OCI-LY7 (cell line): ENCODE results near the gene SLC25A21. TPM values are rescaled to one million over a fixed set of nuclear protein-coding genes. Genes with fewer than 3 reads are reported as not detected.

Source experiments
- BruUV-seq: library from RNA; stranded (reverse); fragments of 400-500 nt; replicated peaks from 2 replicates; lab custom pipeline; 2021; lab: Mats Ljungman, UMichigan
- CTCF ChIA-PET: fragments of 300-600 bp; sonication (Branson Sonifier 250); formaldehyde crosslinking; loops from one replicate; lab custom pipeline; 2022; ENCODE audit warnings: antibody characterized with exemption; ENCODE audit not compliant: unreplicated experiment; lab: Charles Lee
- POLR2A ChIA-PET: fragments of 300-600 bp; sonication (Branson Sonifier 250); formaldehyde crosslinking; loops from one replicate; lab custom pipeline; 2022; ENCODE audit warnings: antibody characterized with exemption; lab: Charles Lee
- DNase-seq: peaks from one replicate; pipeline ENCODE4 v3.0.0-alpha.2; 2015; ENCODE audit warnings: low spot score
- H2AFZ ChIP-seq: fragments of 200-600 bp; sonication (generic), shearing (Covaris generic); 2 replicates; pipeline ENCODE4 v1.6.1; 2014; ENCODE audit warnings: mild to moderate bottlenecking, antibody characterized with exemption, low read length, moderate library complexity
- H3K27ac ChIP-seq: fragments of 200-600 bp; sonication (generic); 2 replicates; pipeline ENCODE4 v1.5.1; 2014; ENCODE audit warnings: mixed run types, low read depth, mild to moderate bottlenecking, moderate library complexity, low read length, inconsistent platforms; ENCODE audit not compliant: poor library complexity, severe bottlenecking
- H3K36me3 ChIP-seq: fragments of 200-600 bp; sonication (generic); 2 replicates; pipeline ENCODE4 v1.6.1; 2014; ENCODE audit warnings: mild to moderate bottlenecking, antibody characterized with exemption, low read length, moderate library complexity, mixed read lengths; ENCODE audit not compliant: insufficient read depth
- H3K4me1 ChIP-seq: fragments of 200-600 bp; sonication (generic); 2 replicates; pipeline ENCODE4 v1.5.1; 2014; ENCODE audit warnings: mild to moderate bottlenecking, low read length; ENCODE audit not compliant: insufficient read depth, poor library complexity, severe bottlenecking
- H3K4me2 ChIP-seq: fragments of 200-600 bp; sonication (generic); 2 replicates; pipeline ENCODE4 v1.6.1; 2014; ENCODE audit warnings: mild to moderate bottlenecking, low read length
- H3K4me3 ChIP-seq: fragments of 200-600 bp; sonication (generic); 2 replicates; pipeline ENCODE4 v1.5.1; 2014; ENCODE audit warnings: mild to moderate bottlenecking, low read depth, low read length; ENCODE audit not compliant: poor library complexity, severe bottlenecking
- H3K79me2 ChIP-seq: fragments of 200-600 bp; sonication (generic); 2 replicates; pipeline ENCODE4 v1.6.1; 2016; ENCODE audit warnings: low read depth, mild to moderate bottlenecking, low read length, moderate library complexity, mixed read lengths; ENCODE audit not compliant: insufficient read depth
- H3K9me2 ChIP-seq: fragments of 200-600 bp; sonication (generic); 2 replicates; pipeline ENCODE4 v1.6.1; 2016; ENCODE audit warnings: mild to moderate bottlenecking, low read length, mixed read lengths; ENCODE audit not compliant: insufficient read depth
- H3K9me3 ChIP-seq: fragments of 200-600 bp; sonication (generic); 2 replicates; pipeline ENCODE4 v1.6.1; 2014; ENCODE audit warnings: mild to moderate bottlenecking, mixed run types, low read length, mixed read lengths
- H4K20me1 ChIP-seq: fragments of 200-600 bp; sonication (generic); 2 replicates; pipeline ENCODE4 v1.6.1; 2014; ENCODE audit warnings: mild to moderate bottlenecking, antibody characterized with exemption, low read length, moderate library complexity, mixed read lengths; ENCODE audit not compliant: insufficient read depth
- EZH2phosphoT487 ChIP-seq: fragments of 200-600 bp; sonication (generic); IDR thresholded peaks from 2 replicates; pipeline ENCODE4 v1.6.1; 2018; ENCODE audit warnings: low read depth, borderline replicate concordance, mild to moderate bottlenecking, mixed run types, antibody characterized with exemption, low read length, moderate library complexity, mixed read lengths
- intact Hi-C: fragments of 100-400 bp; cut with micrococcal nuclease; formaldehyde crosslinking; loops from one replicate; pipeline ENCODE4 v1.10.0; 2022; ENCODE audit not compliant: unreplicated experiment
- total RNA-seq, 2 experiments: library from RNA; depleted of rRNA in 1 of 2; stranded (reverse); fragments of >200 nt in 1 of 2; shearing (Covaris generic) in 1 of 2; gene quantifications; 2 replicates each; pipeline ENCODE4 v1.2.3, GENCODE V29; 2014 to 2022
- TF ChIP-seq, protein P1 (sequence below): fragments of 200-600 bp; sonication (generic); conservative IDR thresholded peaks from 2 replicates; pipeline ENCODE4 v1.5.1; 2014; ENCODE audit warnings: mild to moderate bottlenecking, antibody characterized with exemption, low read length, moderate library complexity, mixed read lengths

Gene SLC25A21
- total RNA-seq, 2 experiments from 2014 or later: not detected

DNA sequence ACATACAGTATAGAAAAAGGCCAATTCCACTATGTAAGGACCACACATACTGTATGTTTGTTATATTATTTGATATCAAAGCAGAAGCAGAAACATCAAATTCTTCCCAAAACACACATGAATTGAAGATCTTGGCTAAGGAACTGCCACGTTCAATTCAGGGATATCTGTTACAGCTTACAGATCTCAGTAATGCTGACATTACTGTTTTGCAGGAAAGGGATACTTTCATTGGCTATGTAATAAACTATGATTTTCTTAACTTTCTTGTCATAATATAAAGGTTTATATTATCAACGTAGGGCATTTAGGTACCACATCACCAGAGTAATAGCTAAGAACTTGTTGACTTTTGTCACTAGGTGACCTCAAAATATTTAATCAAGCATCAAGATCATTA lies 362.2 kb downstream of the SLC25A21 start:
- intact Hi-C loops: no loop called here
- CTCF ChIA-PET: no interaction called here
- POLR2A ChIA-PET: interaction anchor here (0.6 to 1.0 kb wide), 3 partner anchors 12 to 312 kb away, joined by 3 to 4 read pairs (median 4); no protein-coding TSS in a partner anchor
- H3K4me1 ChIP-seq: no peaks in the 10 kb centered on the region
- H2AFZ ChIP-seq: no peak overlapping the region
- no TSS peak for BruUV-seq
- H4K20me1 ChIP-seq: no peaks in the 10 kb centered on the region
- no peaks in the 10 kb centered on the region for H3K9me2 ChIP-seq
- no peak for TF ChIP-seq EZH2phosphoT487
- TF ChIP-seq, protein P1, sequence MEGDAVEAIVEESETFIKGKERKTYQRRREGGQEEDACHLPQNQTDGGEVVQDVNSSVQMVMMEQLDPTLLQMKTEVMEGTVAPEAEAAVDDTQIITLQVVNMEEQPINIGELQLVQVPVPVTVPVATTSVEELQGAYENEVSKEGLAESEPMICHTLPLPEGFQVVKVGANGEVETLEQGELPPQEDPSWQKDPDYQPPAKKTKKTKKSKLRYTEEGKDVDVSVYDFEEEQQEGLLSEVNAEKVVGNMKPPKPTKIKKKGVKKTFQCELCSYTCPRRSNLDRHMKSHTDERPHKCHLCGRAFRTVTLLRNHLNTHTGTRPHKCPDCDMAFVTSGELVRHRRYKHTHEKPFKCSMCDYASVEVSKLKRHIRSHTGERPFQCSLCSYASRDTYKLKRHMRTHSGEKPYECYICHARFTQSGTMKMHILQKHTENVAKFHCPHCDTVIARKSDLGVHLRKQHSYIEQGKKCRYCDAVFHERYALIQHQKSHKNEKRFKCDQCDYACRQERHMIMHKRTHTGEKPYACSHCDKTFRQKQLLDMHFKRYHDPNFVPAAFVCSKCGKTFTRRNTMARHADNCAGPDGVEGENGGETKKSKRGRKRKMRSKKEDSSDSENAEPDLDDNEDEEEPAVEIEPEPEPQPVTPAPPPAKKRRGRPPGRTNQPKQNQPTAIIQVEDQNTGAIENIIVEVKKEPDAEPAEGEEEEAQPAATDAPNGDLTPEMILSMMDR: no peak
- H3K4me2 ChIP-seq: no peak overlapping the region
- DNase-seq: no peak
- H3K27ac ChIP-seq: no peak overlapping the region
- no peaks in the 10 kb centered on the region for H3K79me2 ChIP-seq
- no peaks in the 10 kb centered on the region for H3K9me3 ChIP-seq
- H3K4me3 ChIP-seq: no peak overlapping the region
- no peaks in the 10 kb centered on the region for H3K36me3 ChIP-seq

DNA sequence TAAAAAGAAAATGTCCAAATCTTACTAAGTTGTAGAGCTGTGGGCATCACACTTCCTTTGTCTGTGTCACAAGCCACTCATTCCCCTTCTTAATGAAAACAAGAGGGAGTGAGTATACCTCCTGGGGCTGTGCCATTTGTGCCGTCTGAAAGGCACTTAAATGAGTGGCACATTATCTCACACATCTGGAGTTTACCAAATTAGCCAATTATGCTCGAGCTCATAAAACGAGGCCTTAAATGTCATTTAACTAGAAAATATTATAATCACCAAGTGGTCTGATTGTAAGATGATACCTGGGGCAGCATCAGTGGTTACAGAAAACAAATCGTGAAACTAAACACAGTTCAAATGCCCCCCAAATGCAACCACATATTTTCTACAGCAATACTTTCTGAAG lies 364.7 kb downstream of the SLC25A21 start:
- no peaks in the 10 kb centered on the region for H3K36me3 ChIP-seq
- no TSS peak for BruUV-seq
- intact Hi-C loops: no loop called here
- DNase-seq: no peak
- no peaks in the 10 kb centered on the region for H3K79me2 ChIP-seq
- H2AFZ ChIP-seq: no peak overlapping the region
- H3K27ac ChIP-seq: no peak overlapping the region
- TF ChIP-seq EZH2phosphoT487: no peak
- TF ChIP-seq, protein P1: no peak
- ChIA-PET CTCF (no interaction called here), POLR2A (interaction anchor here (0.6 to 0.9 kb wide), 3 partner anchors 9 to 166 kb away, joined by 3 read pairs; no protein-coding TSS in a partner anchor)
- H3K9me3 ChIP-seq: no peaks in the 10 kb centered on the region
- H3K4me1 ChIP-seq: no peaks in the 10 kb centered on the region
- no peaks in the 10 kb centered on the region for H3K9me2 ChIP-seq
- no peak overlapping the region for H3K4me2 ChIP-seq
- H3K4me3 ChIP-seq: no peak overlapping the region
- no peaks in the 10 kb centered on the region for H4K20me1 ChIP-seq

DNA sequence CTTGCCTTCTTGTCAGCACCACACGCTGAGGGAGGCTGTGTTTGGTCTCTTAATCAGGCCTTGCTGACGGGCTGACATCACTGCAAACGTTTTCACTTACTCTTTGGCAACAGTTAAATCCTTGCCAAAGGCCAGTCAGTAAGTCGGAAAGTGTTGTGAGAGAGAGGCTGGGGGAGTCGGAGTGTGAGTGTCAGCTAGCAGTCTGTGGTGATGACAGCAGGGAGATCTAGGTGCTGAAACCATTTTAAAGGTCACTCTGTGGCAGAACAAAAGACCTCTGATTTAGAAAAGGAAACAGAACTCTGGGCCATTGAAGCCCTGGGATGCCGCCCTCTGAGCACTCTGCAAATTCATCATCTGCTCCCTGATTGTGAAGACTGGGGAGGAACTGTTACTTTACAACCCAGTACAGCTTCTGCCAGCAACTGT lies 367.3 kb downstream of the SLC25A21 start:
- Histone ChIP-seq H3K4me2 (no peak overlapping the region), H2AFZ (no peak overlapping the region), H4K20me1 (no peaks in the 10 kb centered on the region), H3K9me3 (no peaks in the 10 kb centered on the region), H3K36me3 (no peaks in the 10 kb centered on the region), H3K79me2 (no peaks in the 10 kb centered on the region), H3K4me3 (no peak overlapping the region), H3K9me2 (no peaks in the 10 kb centered on the region), H3K27ac (no peak overlapping the region), H3K4me1 (no peaks in the 10 kb centered on the region)
- POLR2A ChIA-PET: no interaction called here
- intact Hi-C loops: no loop called here
- no peak for DNase-seq
- TF ChIP-seq, protein P1: no peak
- TF ChIP-seq EZH2phosphoT487: no peak
- BruUV-seq: no TSS peak
- CTCF ChIA-PET: no interaction called here
